NCI-H2171 (cell line): ENCODE results near the gene PGAM5.
"Not testable (repeated sequence)": the region's sequence is repeated elsewhere in the genome, so short reads cannot be mapped to it uniquely, and the experiment has no call there.

Experiments
- DNase-seq: peaks from one replicate; lab custom pipeline; 2025; lab: John Stamatoyannopoulos, UW

PGAM5 gene

DNA sequence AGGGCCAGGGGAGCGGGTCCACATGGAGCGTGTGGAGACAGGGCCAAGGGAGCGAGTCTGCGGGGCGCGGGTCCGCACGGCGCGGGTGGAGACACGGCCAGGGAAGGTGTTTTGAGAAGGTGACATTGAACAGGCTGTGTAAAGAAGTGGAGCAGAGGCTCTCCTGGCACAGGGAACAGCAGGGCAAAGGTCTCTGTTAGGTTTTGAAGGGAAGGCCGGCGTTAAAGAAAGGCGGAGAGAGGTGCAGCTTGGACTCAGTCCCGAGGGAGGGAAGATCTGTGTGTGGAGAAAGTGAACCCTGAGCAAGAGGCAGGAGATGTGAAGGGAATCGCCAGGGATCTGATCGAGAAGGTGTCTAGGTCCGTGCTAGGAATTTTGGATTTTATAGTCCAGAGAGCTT is 21.4 kb upstream of the PGAM5 start:
- DNase-seq: no peak

DNA sequence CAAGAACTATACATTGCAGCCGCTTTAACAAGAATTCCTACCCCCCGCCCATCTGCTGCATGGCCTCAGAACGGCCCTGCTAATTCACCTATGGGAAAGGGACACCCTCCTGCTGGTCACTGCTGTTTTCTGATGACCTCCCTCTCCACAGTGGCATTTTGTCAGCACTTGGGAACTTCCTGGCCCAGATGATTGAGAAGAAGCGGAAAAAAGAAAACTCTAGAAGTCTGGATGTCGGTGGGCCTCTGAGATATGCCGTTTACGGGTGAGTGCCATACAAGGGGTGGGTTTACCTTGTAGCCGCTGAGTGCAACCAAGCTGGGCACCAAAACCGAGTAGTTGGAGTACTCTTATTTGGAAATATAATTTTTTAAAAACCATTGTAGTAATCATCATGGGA is 20.5 kb upstream of the PGAM5 start:
- no peak for DNase-seq

DNA sequence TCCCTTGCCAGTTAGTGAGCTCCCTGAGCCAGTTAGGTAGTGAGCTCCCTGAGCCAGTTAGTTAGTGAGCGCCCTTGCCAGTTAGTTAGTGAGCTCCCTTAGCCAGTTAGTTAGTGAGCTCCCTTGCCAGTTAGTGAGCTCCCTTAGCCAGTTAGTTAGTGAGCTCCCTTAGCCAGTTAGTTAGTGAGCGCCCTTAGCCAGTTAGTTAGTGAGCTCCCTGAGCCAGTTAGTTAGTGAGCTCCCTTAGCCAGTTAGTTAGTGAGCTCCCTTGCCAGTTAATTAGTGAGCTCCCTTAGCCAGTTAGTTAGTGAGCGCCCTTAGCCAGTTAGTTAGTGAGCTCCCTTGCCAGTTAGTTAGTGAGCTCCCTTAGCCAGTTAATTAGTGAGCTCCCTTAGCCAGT is 18.6 kb upstream of the PGAM5 start:
- not testable (repeated sequence) for DNase-seq

GRCh38 chr12:132694888-132695287 is 15.8 kb upstream of the PGAM5 start:
- not testable (repeated sequence) for DNase-seq

GRCh38 chr12:132695431-132695830 is 15.2 kb upstream of the PGAM5 start:
- DNase-seq: no peak

GRCh38 chr12:132698341-132698740 is 12.3 kb upstream of the PGAM5 start:
- no peak for DNase-seq

- DNase-seq: no peak
Observed at GRCh38 chr12:132700212-132700822, 10.3 kb upstream of the PGAM5 start.

DNA sequence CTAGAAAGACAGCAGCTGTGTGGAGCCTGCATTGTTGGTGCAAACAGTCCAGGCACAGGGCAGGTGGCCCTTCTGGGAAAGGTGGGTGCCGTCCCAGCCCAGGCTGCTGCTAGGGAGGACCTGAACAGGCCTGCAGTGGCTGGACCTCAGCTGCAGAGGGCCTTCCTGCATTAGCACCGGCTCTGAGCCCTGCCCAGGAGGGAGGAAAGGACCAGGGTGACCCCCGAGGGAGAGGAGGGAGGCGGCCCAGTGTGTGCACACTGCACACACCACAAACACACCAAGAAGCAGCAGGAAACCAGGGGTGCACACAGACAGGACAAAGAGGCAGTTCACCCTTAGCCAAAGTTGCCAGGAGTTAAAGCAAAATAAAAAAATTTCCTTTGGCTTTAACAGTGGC is 8.0 kb upstream of the PGAM5 start:
- no peak for DNase-seq

DNA sequence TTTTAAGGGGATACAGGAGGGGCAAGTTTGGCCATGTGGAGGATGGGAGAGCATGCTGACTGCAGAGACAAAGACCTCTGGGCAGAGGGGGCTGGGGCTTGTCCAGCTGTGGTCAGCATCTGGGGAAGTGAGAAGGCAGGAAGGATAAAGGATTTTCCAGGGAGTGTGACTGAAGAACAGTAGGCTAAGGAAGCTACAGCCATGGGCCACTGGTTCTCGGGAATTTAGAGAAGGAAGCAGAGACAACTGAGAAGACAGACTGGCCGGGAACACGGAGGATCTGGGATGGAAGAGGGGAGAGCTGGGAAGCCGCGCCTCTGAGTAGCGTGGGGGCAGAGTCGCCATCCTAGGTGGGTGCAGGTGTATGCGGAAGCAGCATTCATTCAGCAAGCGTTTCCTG is 7.0 kb upstream of the PGAM5 start:
- DNase-seq: no peak

- no peak for DNase-seq
Observed at GRCh38 chr12:132707241-132707640, 3.4 kb upstream of the PGAM5 start.

DNA sequence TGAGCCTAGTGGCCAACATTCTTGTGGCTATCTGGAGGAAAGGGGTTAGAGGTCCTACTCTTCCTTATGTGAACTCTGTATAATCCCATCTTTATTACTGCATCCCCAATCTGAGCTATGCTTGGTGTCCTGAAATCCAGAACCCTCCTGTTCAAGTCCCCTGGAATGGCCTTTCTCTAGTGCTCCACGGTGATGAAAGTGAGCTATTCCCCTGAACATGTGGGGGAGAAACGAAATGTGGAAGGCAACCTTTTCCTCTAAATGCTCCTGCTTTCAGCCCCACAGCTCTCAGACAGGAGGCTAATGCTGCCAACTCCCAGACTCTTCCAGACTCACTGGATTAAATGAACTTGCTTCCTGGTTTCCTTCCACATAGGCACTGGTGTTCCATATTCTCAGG is 2.5 kb upstream of the PGAM5 start:
- DNase-seq: no peak

- DNase-seq: no peak
Observed at GRCh38 chr12:132710043-132710404, 618 bp upstream of the PGAM5 start.

DNA sequence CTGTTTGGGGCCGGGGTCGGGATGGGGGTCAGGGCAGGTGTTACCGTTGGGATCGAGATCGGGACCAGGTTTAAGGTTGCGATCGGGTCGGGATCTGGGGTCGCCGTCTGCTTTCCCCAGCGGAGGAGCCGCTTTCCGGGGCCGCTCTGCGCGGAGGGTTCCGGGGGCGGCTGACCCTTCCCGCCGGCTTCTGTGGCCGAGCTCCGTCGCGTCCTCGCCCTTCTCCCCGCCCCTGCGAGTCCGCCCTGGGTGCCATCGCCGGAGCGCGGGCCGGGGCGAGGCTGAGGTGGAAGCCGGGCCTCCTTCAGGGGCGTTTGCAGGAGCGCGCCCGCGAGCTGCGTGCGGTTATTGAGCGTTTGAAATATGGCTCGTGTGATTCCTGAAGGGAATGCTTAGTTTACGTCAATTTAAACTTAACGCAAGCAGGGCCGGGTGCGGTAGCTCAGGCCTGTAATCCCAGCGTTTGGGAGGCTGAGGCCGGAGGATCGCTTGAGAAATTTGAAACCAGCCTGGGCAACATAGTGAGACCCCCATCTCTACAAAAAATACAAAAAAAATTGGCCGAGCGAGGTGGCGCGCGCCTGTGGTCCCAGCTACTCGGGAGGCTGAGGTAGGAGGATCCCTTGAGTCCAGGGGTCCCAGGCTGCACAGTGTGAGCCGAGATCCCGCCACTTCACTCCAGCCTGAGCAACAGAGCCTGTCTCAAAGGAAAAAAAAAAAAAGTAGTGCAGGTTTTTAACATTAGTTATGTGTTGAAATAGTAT is 620 bp downstream of the PGAM5 start:
- no peak for DNase-seq

GRCh38 chr12:132713123-132713522 is 2.5 kb downstream of the PGAM5 start:
- no peak for DNase-seq

- no peak for DNase-seq
Observed at GRCh38 chr12:132715874-132716273, 5.2 kb downstream of the PGAM5 start.

GRCh38 chr12:132716356-132716755 is 5.7 kb downstream of the PGAM5 start:
- no peak for DNase-seq

GRCh38 chr12:132717011-132717410 is 6.4 kb downstream of the PGAM5 start:
- DNase-seq: no peak

DNA sequence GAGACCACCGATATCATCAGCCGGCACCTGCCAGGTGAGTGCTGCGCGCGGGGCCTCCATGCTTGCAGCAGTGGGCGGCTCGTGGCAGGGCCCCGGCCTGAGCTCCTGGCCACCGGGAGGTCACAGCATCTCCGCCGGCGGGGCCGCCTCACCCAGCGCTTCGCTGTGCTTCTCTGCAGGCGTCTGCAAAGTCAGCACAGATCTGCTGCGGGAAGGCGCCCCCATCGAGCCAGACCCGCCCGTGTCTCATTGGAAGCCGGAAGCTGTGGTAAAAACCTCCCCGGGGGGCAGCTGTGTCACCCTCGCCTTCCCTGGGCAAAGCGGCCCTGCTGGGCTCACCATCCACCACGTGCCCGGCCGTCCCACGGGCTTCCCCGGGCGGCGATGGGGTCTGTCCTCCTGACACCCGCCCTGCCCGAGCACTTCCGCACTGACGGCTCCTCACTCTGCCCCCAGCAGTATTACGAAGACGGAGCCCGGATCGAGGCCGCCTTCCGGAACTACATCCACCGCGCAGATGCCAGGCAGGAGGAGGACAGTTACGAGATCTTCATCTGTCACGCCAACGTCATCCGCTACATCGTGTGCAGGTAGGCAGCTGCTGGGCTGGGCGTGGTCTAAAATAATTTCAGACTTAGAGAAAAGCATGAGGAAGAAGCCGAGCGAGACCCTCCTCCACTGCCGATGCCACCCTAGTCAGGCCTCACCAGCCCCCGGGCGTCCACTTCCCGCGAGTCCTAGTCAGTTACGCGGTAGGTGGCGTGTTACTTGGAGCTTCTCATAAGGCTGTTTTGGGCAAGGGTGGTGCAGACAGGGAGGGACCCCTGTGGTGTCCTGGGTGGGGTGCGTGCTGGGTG is 7.1 kb downstream of the PGAM5 start:
- no peak for DNase-seq

GRCh38 chr12:132718644-132719043 is 8.0 kb downstream of the PGAM5 start:
- DNase-seq: no peak

GRCh38 chr12:132719141-132719953 is 8.7 kb downstream of the PGAM5 start:
- DNase-seq: no peak

DNA sequence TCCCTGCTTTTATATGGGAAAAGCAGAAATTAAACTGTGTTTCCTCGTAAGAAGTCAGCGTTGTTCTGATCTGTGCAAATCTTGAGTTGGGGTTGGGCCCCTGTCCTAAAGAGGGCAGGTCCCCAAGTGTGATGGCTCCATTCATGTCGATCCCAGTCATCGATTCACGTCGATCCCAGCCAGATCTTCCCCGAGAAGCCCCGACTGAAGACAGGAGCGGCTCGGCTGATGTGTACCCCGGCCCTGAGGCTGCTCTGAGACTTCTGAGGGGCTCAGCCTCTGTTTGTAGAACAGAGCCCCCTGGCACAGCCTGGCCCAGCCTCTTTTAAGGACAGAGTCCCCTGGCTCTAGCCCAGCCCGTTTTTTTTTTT is 9.3 kb downstream of the PGAM5 start:
- no peak for DNase-seq
